WERI-Rb-1 (cell line): ENCODE measurements around the gene ENKUR.

ENCODE experiments used
- DNase-seq: peaks from one replicate; pipeline ENCODE4 v3.0.0-alpha.2; 2020
- H3K27ac ChIP-seq: fragments of 250-450 bp; sonication (Bioruptor Pico); 2 replicates; pipeline ENCODE4 v1.5.1; 2020; ENCODE audit warnings: mild to moderate bottlenecking, moderate library complexity
- H3K27me3 ChIP-seq: fragments of 250-450 bp; sonication (Bioruptor Pico); 2 replicates; pipeline ENCODE4 v1.5.1; 2021; ENCODE audit warnings: mild to moderate bottlenecking, low read depth, moderate library complexity; ENCODE audit not compliant: insufficient read depth, severe bottlenecking
- H3K36me3 ChIP-seq: fragments of 250-450 bp; sonication (Bioruptor Pico); 2 replicates; pipeline ENCODE4 v1.5.1; 2020; ENCODE audit warnings: mild to moderate bottlenecking, moderate library complexity
- H3K4me3 ChIP-seq: 2 replicates; pipeline ENCODE4 v1.5.1; 2011; ENCODE audit warnings: low read depth, mild to moderate bottlenecking, control low read depth, low read length
- H3K9me3 ChIP-seq: fragments of 250-450 bp; sonication (Bioruptor Pico); 2 replicates; pipeline ENCODE4 v1.5.1; 2021; ENCODE audit warnings: mild to moderate bottlenecking, moderate library complexity; ENCODE audit not compliant: severe bottlenecking
- TF ChIP-seq, protein P1 (sequence below): IDR thresholded peaks from 2 replicates; pipeline ENCODE4 v1.5.1; 2011; ENCODE audit warnings: low read depth, mild to moderate bottlenecking, control low read depth, inconsistent platforms, low read length

Gene ENKUR

GRCh38 chr10:25038325-25038724, 22.4 kb upstream of the ENKUR start:
- Histone ChIP-seq H3K27ac (no peak overlapping the region), H3K36me3 (no peaks in the 10 kb centered on the region), H3K27me3 (no peaks in the 10 kb centered on the region), H3K9me3 (no peaks in the 10 kb centered on the region), H3K4me3 (no peak overlapping the region)
- DNase-seq, result no peak
- TF ChIP-seq, protein P1, sequence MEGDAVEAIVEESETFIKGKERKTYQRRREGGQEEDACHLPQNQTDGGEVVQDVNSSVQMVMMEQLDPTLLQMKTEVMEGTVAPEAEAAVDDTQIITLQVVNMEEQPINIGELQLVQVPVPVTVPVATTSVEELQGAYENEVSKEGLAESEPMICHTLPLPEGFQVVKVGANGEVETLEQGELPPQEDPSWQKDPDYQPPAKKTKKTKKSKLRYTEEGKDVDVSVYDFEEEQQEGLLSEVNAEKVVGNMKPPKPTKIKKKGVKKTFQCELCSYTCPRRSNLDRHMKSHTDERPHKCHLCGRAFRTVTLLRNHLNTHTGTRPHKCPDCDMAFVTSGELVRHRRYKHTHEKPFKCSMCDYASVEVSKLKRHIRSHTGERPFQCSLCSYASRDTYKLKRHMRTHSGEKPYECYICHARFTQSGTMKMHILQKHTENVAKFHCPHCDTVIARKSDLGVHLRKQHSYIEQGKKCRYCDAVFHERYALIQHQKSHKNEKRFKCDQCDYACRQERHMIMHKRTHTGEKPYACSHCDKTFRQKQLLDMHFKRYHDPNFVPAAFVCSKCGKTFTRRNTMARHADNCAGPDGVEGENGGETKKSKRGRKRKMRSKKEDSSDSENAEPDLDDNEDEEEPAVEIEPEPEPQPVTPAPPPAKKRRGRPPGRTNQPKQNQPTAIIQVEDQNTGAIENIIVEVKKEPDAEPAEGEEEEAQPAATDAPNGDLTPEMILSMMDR, result no peak

GRCh38 chr10:25036381-25036780, 20.4 kb upstream of the ENKUR start:
- TF ChIP-seq, protein P1, result no peak
- no peaks in the 10 kb centered on the region for H3K36me3 ChIP-seq
- no peak for DNase-seq
- H3K27me3 ChIP-seq, result no peaks in the 10 kb centered on the region
- H3K9me3 ChIP-seq, result no peaks in the 10 kb centered on the region
- H3K27ac ChIP-seq, result no peak overlapping the region
- no peak overlapping the region for H3K4me3 ChIP-seq

DNA sequence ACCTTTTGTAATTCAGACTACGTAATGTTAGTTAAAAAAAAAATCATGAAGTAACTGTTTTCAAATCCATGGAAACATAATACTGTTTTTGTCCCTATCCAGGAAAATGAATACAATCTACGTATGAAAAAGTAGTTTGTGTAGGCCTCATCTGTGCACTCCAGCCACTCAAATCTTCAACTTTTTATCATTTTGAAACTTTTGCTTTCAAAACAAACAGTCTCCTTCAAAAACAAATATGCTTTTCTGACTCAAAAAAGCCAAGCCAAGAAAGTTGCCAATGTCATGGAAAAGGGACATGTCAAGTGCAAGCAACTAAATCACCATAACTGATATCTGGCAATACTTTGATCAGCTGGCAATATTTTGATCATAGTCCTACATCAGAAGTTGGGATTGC, 13.6 kb upstream of the ENKUR start:
- DNase-seq, result no peak

DNA sequence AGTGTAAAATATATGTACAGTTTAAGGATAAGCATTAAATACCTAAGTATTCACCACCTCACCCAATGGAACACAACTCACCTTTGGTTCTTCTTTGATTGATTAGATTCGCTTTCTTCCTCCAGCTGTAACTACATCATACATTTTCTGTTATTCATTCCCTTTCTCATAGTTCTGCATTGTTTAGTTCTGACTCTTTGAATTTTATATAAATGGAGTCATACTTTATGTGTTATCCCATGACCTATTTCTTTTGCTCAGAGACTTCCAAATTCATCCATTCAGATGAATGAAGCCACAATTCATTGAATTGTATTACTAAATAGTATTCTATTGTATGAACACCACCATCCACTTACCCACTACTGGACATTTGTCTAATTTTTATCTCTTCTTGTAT, 12.8 kb upstream of the ENKUR start:
- no peaks in the 10 kb centered on the region for H3K9me3 ChIP-seq
- H3K36me3 ChIP-seq, result no peaks in the 10 kb centered on the region
- DNase-seq, result no peak
- TF ChIP-seq, protein P1, result no peak
- no peaks in the 10 kb centered on the region for H3K27me3 ChIP-seq
- no peak overlapping the region for H3K4me3 ChIP-seq
- H3K27ac ChIP-seq, result no peak overlapping the region

More for the DNA sequence above, 13.6 kb upstream of the ENKUR start:
- Histone ChIP-seq H3K9me3 (no peaks in the 10 kb centered on the region), H3K27ac (no peak overlapping the region), H3K4me3 (no peak overlapping the region), H3K27me3 (no peaks in the 10 kb centered on the region), H3K36me3 (no peaks in the 10 kb centered on the region)
- TF ChIP-seq, protein P1, result no peak

DNA sequence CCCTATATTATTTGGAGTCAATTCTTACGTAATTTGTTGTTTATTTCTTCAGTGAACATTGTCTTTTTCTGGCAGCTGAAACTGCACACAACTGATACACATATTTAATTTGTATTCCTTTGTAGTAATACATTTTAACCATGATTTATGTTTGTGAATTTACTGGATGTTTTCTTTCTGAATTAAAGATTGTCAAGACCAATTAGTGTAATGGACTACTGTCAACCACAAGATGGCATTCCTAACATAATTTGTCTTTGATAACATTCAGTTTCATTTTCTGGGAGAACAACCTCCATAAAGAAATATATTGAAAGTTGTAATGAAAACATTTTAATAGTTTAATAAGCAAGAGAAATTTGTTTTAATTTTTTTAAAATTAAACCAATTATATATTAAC, 10.5 kb upstream of the ENKUR start:
- TF ChIP-seq, protein P1, result no peak
- no peak overlapping the region for H3K27ac ChIP-seq
- H3K9me3 ChIP-seq, result no peaks in the 10 kb centered on the region
- no peaks in the 10 kb centered on the region for H3K36me3 ChIP-seq
- no peak for DNase-seq
- H3K4me3 ChIP-seq, result no peak overlapping the region
- no peaks in the 10 kb centered on the region for H3K27me3 ChIP-seq

DNA sequence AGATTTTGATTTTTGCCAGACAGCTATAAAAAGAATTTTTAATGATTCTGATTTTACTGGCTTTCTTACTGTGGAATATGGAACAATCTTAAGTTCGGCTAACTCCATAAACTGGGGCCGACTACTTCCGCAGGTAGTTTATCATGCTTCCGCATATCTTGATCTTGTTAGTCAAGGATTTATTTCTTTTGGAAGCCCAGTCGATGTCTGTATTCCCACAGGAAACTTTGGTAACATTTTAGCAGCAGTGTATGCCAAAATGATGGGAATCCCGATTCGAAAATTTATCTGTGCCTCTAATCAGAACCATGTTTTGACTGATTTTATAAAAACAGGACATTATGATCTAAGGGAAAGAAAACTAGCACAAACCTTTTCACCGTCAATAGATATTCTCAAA, 8.6 kb upstream of the ENKUR start:
- H3K27ac ChIP-seq, result no peak overlapping the region
- no peaks in the 10 kb centered on the region for H3K36me3 ChIP-seq
- no peak for DNase-seq
- H3K27me3 ChIP-seq, result no peaks in the 10 kb centered on the region
- H3K4me3 ChIP-seq, result no peak overlapping the region
- TF ChIP-seq, protein P1, result no peak
- H3K9me3 ChIP-seq, result no peaks in the 10 kb centered on the region
